HCT116 (cell line): ENCODE measurements around the gene SMNDC1. TPM values are rescaled to one million over a fixed set of nuclear protein-coding genes. Genes with fewer than 3 reads are reported as not detected.

Experiments used
- ATAC-seq: fragments of 200-7000 bp; cut with Tn5 transposase; 2 replicates; pipeline ENCODE4 v1.9.1; 2020; ENCODE audit warnings: mild to moderate bottlenecking, moderate library complexity
- BruUV-seq: library from RNA; stranded (reverse); fragments of 400-500 nt; replicated peaks from 2 replicates; lab custom pipeline; 2021; lab: Mats Ljungman, UMichigan
- CTCF ChIA-PET: fragments of 300-600 bp; sonication (Branson Sonifier 250); formaldehyde crosslinking; loops from one replicate; lab custom pipeline; 2021; ENCODE audit warnings: antibody characterized with exemption; lab: Charles Lee
- POLR2A ChIA-PET: fragments of 300-600, 350-600 bp; sonication (Branson Sonifier 250); formaldehyde crosslinking; loops from one replicate; lab custom pipeline; 2021; ENCODE audit warnings: antibody characterized with exemption; lab: Charles Lee
- RAD21 ChIA-PET, 2 experiments: fragments of 300-600 bp; sonication (Branson Sonifier 250); formaldehyde crosslinking; loops; one replicate each; lab custom pipeline; 2023; ENCODE audit warnings: low total read pairs in 2 of 2; ENCODE audit not compliant: uncharacterized antibody in 2 of 2, unreplicated experiment in 2 of 2, low non-redundant PET in 1 of 2; lab: Charles Lee
- DNase-seq: peaks from one replicate; pipeline ENCODE4 v3.0.0-alpha.2; 2010; ENCODE audit warnings: low read depth, low spot score
- H2AFZ ChIP-seq: fragments of 200-600 bp; shearing (Covaris generic), sonication (generic); 2 replicates; pipeline ENCODE4 v1.6.1; 2017; ENCODE audit warnings: low read depth, mixed run types, mixed read lengths, antibody characterized with exemption, low read length; ENCODE audit not compliant: poor library complexity, severe bottlenecking
- H3K27ac ChIP-seq: 2 replicates; pipeline ENCODE4 v1.5.1; 2012; ENCODE audit warnings: low read depth, low read length
- H3K27me3 ChIP-seq: fragments of 200-600 bp; sonication (generic); 2 replicates; pipeline ENCODE4 v1.6.1; 2016; ENCODE audit warnings: mixed run types, low read length, mixed read lengths; ENCODE audit not compliant: insufficient read depth
- H3K36me3 ChIP-seq, 2 experiments: fragments of 200-500 bp in 1 of 2; fragments of 200-600 bp in 1 of 2; sonication (Bioruptor generic) in 1 of 2; sonication (generic) in 1 of 2; 2 replicates each; pipeline versions ENCODE4 v1.5.1 to v1.6.1; 2014 to 2016; ENCODE audit warnings: low read length in 2 of 2, inconsistent platforms in 1 of 2, mixed read lengths in 1 of 2, mixed run types in 1 of 2; ENCODE audit not compliant: insufficient read depth in 2 of 2, control insufficient read depth in 1 of 2
- H3K4me1 ChIP-seq, 2 experiments: fragments of 200-600 bp in 1 of 2; sonication (generic) in 1 of 2; 2 replicates each; pipeline versions ENCODE4 v1.5.1 to v1.6.1; 2012 to 2017; ENCODE audit warnings: low read length in 2 of 2, inconsistent platforms in 1 of 2, mild to moderate bottlenecking in 1 of 2, mixed read lengths in 1 of 2, mixed run types in 1 of 2, moderate library complexity in 1 of 2; ENCODE audit not compliant: insufficient read depth in 2 of 2, control insufficient read depth in 1 of 2
- H3K4me2 ChIP-seq: fragments of 200-600 bp; sonication (generic); 2 replicates; pipeline ENCODE4 v1.6.1; 2017; ENCODE audit warnings: mixed run types, low read length, mixed read lengths
- H3K4me3 ChIP-seq, 2 experiments: fragments of 200-600 bp in 1 of 2; sonication (generic) in 1 of 2; replicated peaks in 1 of 2; 2 replicates each; pipeline ENCODE4 v1.5.1; 2011 to 2016; ENCODE audit warnings: low read length in 2 of 2, control low read depth in 1 of 2, low read depth in 1 of 2, mild to moderate bottlenecking in 1 of 2, mixed read lengths in 1 of 2, mixed run types in 1 of 2
- H3K79me2 ChIP-seq: fragments of 200-600 bp; sonication (generic); 2 replicates; pipeline ENCODE4 v1.6.1; 2017; ENCODE audit warnings: mild to moderate bottlenecking, mixed run types, low read length, moderate library complexity, mixed read lengths; ENCODE audit not compliant: insufficient read depth
- H3K9ac ChIP-seq: fragments of 200-600 bp; sonication (generic); 2 replicates; pipeline ENCODE4 v1.6.1; 2016; ENCODE audit warnings: low read length, mixed read lengths
- H3K9me2 ChIP-seq: fragments of 200-600 bp; sonication (generic), shearing (Covaris generic); 2 replicates; pipeline ENCODE4 v1.6.1; 2017; ENCODE audit warnings: mixed run types, mild to moderate bottlenecking, moderate library complexity; ENCODE audit not compliant: insufficient read depth
- H3K9me3 ChIP-seq, 2 experiments: fragments of 200-500 bp in 1 of 2; fragments of 200-600 bp in 1 of 2; sonication (Bioruptor generic) in 1 of 2; sonication (generic) in 1 of 2; 2 replicates each; pipeline ENCODE4 v1.6.1; 2014 to 2017; ENCODE audit warnings: low read length in 2 of 2, mixed read lengths in 2 of 2, inconsistent platforms in 1 of 2, low read depth in 1 of 2, mild to moderate bottlenecking in 1 of 2, mixed run types in 1 of 2, moderate library complexity in 1 of 2; ENCODE audit not compliant: control insufficient read depth in 1 of 2, insufficient read depth in 1 of 2
- H4K20me1 ChIP-seq: fragments of 200-600 bp; sonication (generic), shearing (Covaris generic); 2 replicates; pipeline ENCODE4 v1.6.1; 2017; ENCODE audit warnings: mixed run types, mild to moderate bottlenecking, moderate library complexity; ENCODE audit not compliant: insufficient read depth
- ATF3 ChIP-seq: IDR thresholded peaks from 2 replicates; pipeline ENCODE4 v1.6.1; 2012
- CBX3 ChIP-seq: IDR thresholded peaks from 2 replicates; pipeline ENCODE4 v1.6.1; 2012; ENCODE audit warnings: low read depth
- CEBPB ChIP-seq: IDR thresholded peaks from 2 replicates; pipeline ENCODE4 v1.6.1; 2012; ENCODE audit warnings: low read depth
- CTCF ChIP-seq, 3 experiments: fragments of 200-600 bp in 1 of 3; sonication (generic) in 1 of 3; IDR thresholded peaks in 2 of 3; conservative IDR thresholded peaks in 1 of 3; 2 replicates each; pipeline ENCODE4 v1.5.1; 2012 to 2017; ENCODE audit warnings: low read depth in 2 of 3, low read length in 2 of 3, antibody characterized with exemption in 1 of 3, borderline replicate concordance in 1 of 3, control low read depth in 1 of 3, mild to moderate bottlenecking in 1 of 3, mixed read lengths in 1 of 3, mixed run types in 1 of 3, moderate library complexity in 1 of 3; ENCODE audit not compliant: insufficient read depth in 1 of 3
- EZH2phosphoT487 ChIP-seq: fragments of 200-600 bp; IDR thresholded peaks from 2 replicates; pipeline ENCODE4 v1.6.1; 2018; ENCODE audit warnings: antibody characterized with exemption, borderline replicate concordance
- JUND ChIP-seq: IDR thresholded peaks from 2 replicates; pipeline ENCODE4 v1.6.1; 2012
- MAX ChIP-seq: IDR thresholded peaks from 2 replicates; pipeline ENCODE4 v1.6.1; 2012
- POLR2A ChIP-seq: IDR thresholded peaks from 2 replicates; pipeline ENCODE4 v1.7.0; 2011; ENCODE audit warnings: borderline replicate concordance; ENCODE audit not compliant: insufficient read depth, insufficient read length; ENCODE audit errors: extremely low read depth
- RAD21 ChIP-seq: IDR thresholded peaks from 2 replicates; pipeline ENCODE4 v1.6.1; 2012; ENCODE audit warnings: low read depth, mild to moderate bottlenecking
- REST ChIP-seq: IDR thresholded peaks from 2 replicates; pipeline ENCODE4 v1.6.1; 2012; ENCODE audit warnings: low read depth
- SIN3A ChIP-seq: IDR thresholded peaks from 2 replicates; pipeline ENCODE4 v1.6.1; 2012; ENCODE audit warnings: low read depth
- SP1 ChIP-seq: IDR thresholded peaks from 2 replicates; pipeline ENCODE4 v1.6.1; 2012; ENCODE audit warnings: low read depth
- SRF ChIP-seq: IDR thresholded peaks from 2 replicates; pipeline ENCODE4 v1.6.1; 2012; ENCODE audit warnings: low read depth
- TCF7L2 ChIP-seq: IDR thresholded peaks from 2 replicates; pipeline ENCODE4 v1.7.0; 2011; ENCODE audit warnings: borderline replicate concordance, inconsistent platforms; ENCODE audit not compliant: insufficient read depth, insufficient read length; ENCODE audit errors: extremely low read depth
- YY1 ChIP-seq: IDR thresholded peaks from 2 replicates; pipeline ENCODE4 v1.6.1; 2011; ENCODE audit warnings: low read length, low read depth, moderate library complexity, mild to moderate bottlenecking; ENCODE audit not compliant: insufficient replicate concordance; ENCODE audit errors: extremely low read depth
- ZBTB33 ChIP-seq: IDR thresholded peaks from 2 replicates; pipeline ENCODE4 v1.6.1; 2011; ENCODE audit warnings: mild to moderate bottlenecking, low read length, moderate library complexity; ENCODE audit not compliant: insufficient replicate concordance; ENCODE audit errors: extremely low read depth
- ZNF274 ChIP-seq: fragments of 200-500 bp; sonication (Bioruptor generic); IDR thresholded peaks from 2 replicates; pipeline ENCODE4 v1.6.1; 2014; ENCODE audit warnings: mild to moderate bottlenecking, low read depth, low read length, inconsistent platforms
- intact Hi-C: fragments of 100-400 bp; cut with micrococcal nuclease; formaldehyde crosslinking; loops from 2 replicates; pipeline ENCODE4 v1.10.0; 2022
- total RNA-seq: library from RNA; stranded (reverse); gene quantifications from one replicate; pipeline ENCODE4 v1.2.1, GENCODE V29; 2021; ENCODE audit not compliant: unreplicated experiment

SMNDC1 gene
- total RNA-seq, 1 experiment from 2014 or later: 61.7 TPM

- Histone ChIP-seq H3K79me2 (no peaks in the 10 kb centered on the region), H3K27ac (no peak overlapping the region), H3K4me2 (no peak overlapping the region), H3K4me3 (no peak overlapping the region), H2AFZ (no peak overlapping the region)
- DNase-seq: no peak
- RAD21 ChIA-PET: no interaction called here
- CTCF ChIA-PET: interaction anchor here (1.6 kb wide), 1 partner anchor 18 kb away, joined by 5 read pairs; no protein-coding TSS in a partner anchor
- TF ChIP-seq YY1 (no peak), CTCF (IDR thresholded peaks at IDR 0.05 in 2 of 3, conservative IDR thresholded peaks at IDR 0.05 in 1 of 3; ENCODE audit: borderline replicate concordance in 1 of 3, insufficient read depth in 1 of 3, low read depth in 2 of 3, low read length in 2 of 3) (no peak), CBX3 (no peak), SRF (no peak), TCF7L2 (no peak), ZNF274 (no peak), EZH2phosphoT487 (no peak), SIN3A (no peak), JUND (no peak), ZBTB33 (no peak), RAD21 (no peak), MAX (no peak), SP1 (no peak), CEBPB (no peak), REST (no peak), ATF3 (no peak), POLR2A (no peak)
- TF ChIP-seq, all 23 proteins: peak for 0
- Histone ChIP-seq H3K9me2 (no peaks in the 10 kb centered on the region), H3K27me3 (no peaks in the 10 kb centered on the region), H3K4me1 (no peaks in the 10 kb centered on the region), H4K20me1 (no peaks in the 10 kb centered on the region), H3K9me3 (peaks cover 0 to 2% of the 10 kb centered on the region in 2 experiments; a peak in 2 of 4 replicates), H3K9ac (no peak overlapping the region), H3K36me3 (no peaks in the 10 kb centered on the region)
- BruUV-seq: no TSS peak
- no peak for ATAC-seq
- POLR2A ChIA-PET: no interaction called here
- intact Hi-C loops: no loop called here
These were observed 31.5 kb upstream of the SMNDC1 start for GRCh38 chr10:110336111-110336721.
